Fibroblast of skin of scalp (primary cell): ENCODE data around the gene ZNF346.

Experiments used
- DNase-seq: peaks from one replicate; pipeline ENCODE4 v3.0.0-alpha.2; 2013

ZNF346 gene

DNA sequence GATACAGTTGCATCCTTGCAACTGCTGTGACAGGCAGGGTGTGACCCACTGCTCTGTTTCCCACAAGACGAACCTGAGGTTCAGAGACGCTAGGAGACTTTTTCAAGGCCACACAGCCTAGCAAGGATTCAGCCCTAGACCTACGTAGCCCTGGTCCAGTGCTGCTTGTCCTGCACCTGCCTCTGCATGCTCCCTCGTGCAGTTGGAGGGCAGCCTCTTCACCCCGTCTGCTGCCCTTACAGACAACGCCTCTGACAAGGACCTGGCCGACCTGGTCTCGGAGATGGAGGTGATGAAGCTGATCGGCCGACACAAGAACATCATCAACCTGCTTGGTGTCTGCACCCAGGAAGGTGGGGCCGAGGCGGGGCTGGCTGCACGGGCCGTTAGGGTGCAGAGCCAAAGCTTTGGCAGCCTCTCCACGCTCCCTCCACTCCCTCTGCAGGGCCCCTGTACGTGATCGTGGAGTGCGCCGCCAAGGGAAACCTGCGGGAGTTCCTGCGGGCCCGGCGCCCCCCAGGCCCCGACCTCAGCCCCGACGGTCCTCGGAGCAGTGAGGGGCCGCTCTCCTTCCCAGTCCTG lies 72.7 kb downstream of the ZNF346 start:
- no peak for DNase-seq

DNA sequence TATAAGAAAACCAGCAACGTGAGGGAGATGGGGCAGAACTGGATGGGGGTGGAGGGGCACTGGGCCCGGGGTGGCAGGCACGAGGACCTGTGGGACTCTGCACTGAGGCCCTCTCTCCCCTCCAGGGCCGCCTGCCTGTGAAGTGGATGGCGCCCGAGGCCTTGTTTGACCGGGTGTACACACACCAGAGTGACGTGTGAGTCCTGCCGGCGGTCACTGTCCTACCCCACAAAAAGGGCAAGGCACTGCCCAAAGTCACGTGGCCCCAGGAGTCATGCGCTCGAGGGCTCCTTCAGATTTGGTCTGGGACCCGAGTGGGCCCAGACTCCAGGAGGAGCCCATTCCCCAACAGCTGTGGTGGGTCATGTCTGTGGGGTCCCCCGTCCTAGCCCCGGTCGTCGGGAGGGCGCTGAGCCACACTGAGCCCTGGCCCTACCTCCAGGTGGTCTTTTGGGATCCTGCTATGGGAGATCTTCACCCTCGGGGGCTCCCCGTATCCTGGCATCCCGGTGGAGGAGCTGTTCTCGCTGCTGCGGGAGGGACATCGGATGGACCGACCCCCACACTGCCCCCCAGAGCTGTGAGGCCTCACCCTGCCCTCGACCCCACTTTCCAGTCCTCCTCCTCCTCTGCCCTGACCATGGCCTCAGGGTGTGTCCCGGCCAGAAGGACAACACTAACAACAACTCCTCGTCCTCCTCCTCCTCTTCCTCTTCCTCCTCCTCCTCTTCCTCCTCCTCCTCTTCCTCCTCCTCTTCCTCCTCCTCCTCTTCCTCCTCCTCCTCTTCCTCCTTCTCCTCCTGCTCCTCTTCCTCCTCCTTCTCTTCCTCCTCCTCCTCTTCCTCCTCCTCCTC lies 73.9 kb downstream of the ZNF346 start:
- DNase-seq: no peak

DNA sequence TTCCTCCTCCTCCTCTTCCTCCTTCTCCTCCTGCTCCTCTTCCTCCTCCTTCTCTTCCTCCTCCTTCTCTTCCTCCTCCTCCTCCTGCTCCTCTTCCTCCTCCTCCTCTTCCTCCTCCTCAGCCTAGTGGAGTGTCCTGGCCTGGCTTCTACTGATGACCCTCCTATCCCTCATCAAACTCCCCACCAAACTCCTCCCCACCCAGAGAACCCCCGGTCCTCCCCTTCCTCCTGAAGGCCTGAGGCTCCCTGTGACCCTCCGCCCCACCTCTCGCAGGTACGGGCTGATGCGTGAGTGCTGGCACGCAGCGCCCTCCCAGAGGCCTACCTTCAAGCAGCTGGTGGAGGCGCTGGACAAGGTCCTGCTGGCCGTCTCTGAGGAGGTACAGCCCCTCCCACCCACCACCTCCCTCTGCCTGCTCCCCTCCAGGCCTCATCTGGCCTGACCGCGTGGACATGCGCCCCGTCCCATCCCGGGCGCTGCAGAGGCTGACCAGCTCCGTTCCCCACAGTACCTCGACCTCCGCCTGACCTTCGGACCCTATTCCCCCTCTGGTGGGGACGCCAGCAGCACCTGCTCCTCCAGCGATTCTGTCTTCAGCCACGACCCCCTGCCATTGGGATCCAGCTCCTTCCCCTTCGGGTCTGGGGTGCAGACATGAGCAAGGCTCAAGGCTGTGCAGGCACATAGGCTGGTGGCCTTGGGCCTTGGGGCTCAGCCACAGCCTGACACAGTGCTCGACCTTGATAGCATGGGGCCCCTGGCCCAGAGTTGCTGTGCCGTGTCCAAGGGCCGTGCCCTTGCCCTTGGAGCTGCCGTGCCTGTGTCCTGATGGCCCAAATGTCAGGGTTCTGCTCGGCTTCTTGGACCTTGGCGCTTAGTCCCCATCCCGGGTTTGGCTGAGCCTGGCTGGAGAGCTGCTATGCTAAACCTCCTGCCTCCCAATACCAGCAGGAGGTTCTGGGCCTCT lies 74.8 kb downstream of the ZNF346 start:
- no peak for DNase-seq

- DNase-seq: no peak
Observed at GRCh38 chr5:177098120-177098469, 75.6 kb downstream of the ZNF346 start.

DNA sequence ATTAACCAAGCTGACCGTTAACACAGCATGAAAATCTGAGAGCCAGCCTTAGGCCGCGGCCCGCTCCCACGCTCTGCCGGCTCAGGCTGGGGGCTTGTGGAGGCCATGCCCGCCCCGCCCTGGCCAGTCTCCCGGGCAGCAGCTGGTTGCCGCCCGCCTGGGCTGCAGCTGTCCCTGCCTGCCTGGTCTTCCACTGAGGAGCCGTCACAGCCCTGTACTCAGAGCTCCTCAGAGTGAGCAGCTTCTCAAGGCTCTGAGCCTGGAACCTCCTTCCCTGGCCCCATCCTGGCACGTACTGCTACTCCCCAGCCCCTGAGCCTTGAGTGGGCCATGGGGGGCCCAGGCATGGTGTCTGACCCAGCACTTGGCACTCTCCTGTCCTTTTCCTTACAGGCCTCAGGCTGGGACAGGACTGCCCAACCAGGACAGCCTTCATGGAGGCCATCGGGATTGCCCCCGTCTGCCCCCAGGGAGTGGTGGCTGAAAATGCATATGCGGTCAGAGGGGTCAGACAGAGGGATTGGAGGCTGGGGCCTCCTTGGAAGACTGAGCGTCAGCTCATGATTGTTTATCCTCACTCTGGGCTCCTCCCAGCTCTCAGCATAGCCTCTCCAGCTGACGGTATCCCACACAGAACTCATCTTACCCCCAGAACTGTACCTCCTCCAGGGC lies 76.1 kb downstream of the ZNF346 start:
- no peak for DNase-seq

DNA sequence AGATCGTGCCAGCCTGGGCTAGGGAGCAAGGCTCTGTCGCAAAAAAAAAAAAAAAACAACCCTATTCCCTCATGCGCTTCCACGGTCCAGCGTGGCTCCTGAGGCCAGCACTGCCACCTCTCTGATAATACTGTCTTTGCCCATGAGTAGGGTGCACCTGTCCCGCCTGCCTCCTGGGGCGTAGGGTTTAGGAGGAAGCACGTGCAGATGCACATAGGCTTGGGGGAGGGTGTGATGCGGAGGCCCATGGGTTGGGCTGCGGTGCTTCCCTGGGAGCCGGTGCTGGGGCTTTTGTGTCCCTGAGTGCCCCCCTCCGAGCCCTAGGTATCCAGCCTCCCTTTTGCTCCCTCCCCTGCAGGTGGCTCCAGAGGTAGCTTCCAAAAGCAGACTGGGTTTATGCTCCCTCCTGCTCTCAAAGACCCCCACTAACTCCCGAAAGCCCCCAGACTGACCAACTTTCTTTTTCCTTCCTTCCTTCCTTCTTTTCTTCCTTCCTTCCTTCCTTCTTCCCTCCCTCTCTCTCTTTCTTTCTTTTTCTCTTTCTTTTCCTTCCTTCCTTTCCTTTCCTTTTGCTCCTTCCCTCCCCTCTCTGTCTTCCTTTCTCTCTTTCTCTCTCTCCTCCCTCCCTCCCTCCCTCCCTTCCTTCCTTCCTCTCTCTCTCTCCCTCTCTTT lies 77.1 kb downstream of the ZNF346 start:
- no peak for DNase-seq

GRCh38 chr5:177100714-177101121 lies 78.2 kb downstream of the ZNF346 start:
- peak; percentile 35 for DNase-seq

- no peak for DNase-seq
Observed at GRCh38 chr5:177103523-177104253, 81.2 kb downstream of the ZNF346 start.

- DNase-seq: no peak
Observed at GRCh38 chr5:177105691-177106476, 83.4 kb downstream of the ZNF346 start.

DNA sequence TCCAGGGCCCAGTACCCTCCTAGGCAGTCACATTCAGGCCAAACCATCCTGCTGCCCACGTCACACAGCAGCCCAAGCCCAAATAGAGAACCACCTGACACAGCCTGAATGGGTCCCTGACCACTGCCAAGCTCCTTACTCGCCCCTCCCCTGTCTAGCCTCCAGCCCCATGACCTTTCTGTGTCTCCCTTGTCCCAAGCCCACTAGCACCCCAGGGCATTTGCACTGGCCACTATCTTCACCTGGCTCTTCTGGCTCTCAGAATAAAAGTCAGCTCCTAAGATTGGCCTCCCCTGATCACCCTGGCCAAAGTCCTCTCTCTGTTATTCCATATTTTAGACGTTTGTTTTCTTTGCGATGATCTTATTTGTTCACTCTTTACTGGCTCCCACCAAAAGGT lies 84.7 kb downstream of the ZNF346 start:
- no peak for DNase-seq

DNA sequence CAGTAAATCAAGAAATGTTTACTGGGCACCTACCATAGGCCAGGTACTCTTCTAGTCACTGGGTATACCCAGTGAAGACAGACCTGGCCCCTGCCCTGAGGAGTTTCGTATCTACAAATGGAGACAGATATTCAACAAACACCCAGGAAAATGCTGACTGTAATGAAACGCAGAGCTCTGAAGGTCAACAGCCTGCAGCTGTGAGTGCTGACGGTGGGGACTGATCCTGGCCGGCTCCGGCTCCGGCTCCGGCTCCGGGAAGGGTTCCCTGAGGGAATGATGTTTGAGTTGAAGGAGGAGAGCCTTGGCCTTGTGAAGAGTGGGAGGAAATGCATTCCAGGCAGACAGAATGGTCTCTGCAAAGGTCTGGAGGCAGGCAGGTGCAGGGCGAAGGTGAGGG lies 87.3 kb downstream of the ZNF346 start:
- no peak for DNase-seq

GRCh38 chr5:177111720-177112394 lies 89.4 kb downstream of the ZNF346 start:
- peak; percentile 25 for DNase-seq

GRCh38 chr5:177112589-177113220 lies 90.2 kb downstream of the ZNF346 start:
- no peak for DNase-seq

DNA sequence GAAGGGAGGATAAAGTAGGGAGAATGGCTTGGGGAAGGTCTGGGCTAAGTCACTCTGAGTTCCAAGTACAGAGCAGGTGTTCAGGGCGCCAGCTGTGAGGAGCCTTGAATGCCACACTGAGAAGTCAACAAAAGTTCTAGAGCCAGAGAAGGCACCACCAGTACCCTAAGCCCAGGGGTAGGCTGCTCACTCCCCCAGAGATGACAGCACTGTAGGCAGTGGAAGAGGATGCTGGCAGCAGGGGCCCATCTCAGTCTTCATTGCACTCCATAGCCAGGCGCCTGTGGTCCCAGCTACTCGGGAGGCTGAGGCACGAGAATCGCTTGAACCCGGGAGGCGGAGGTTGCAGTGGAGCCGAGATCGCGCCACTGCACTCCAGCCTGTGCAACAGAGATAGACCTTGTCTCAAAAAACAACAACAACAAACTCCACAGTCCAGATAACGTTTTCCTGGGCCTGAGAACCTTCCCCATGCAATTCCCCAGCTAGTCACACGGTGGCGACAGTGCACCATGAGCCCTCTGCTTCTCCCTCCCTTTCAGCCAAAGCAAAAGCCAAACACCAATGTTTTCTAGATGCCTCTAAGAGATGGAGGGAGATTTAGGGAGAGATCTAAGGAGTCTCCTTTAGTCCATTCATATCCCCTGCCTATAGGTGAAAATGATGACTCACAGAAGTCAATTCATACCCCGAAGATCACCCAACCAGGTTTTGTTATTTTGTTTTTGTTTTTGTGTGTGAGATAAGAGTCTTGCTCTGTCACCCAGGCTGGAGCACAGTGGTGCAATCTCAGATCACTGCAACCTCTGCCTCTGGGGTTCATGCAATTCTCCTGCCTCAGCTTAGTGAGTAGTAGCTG lies 91.3 kb downstream of the ZNF346 start:
- peak; percentile 69 for DNase-seq

DNA sequence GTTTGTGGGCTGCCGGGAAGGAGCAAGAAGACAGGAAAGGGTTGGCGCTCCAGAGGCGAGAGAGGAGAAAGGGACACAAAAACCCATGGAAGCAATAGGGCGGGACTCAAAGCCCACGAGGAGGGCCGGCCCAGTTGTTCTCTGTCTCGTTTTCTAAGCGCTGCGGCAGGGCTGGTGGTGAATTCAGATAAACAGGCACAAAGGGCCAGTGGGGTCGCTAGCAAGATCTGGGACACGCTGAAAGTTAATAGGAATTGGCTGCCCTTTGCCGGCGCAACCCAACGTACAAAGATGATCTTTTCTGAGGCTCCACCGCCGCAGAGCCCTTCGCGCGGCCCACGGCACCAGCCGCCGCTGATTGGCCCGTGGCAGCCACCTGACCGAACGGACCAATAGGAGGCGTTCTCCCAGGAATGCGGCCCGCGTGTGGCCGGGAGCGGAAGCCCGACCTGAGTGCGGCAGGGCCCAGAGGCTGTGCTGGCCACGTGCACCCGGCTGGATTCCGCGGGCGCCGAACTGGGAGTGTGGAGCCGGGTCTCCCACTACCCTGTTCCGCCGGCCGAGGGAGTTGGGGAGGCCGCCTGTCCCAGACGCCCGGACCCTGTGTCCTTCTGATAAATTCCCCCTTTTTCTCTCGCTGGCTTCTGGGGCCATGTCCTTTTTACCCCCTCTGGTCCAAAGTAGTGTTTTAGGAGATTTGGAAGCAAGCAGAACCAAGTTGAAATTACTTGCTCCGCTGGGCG lies 94.3 kb downstream of the ZNF346 start:
- DNase-seq: peak; percentile 89

- DNase-seq: no peak
Observed at GRCh38 chr5:177117441-177118045, 95.0 kb downstream of the ZNF346 start.

DNA sequence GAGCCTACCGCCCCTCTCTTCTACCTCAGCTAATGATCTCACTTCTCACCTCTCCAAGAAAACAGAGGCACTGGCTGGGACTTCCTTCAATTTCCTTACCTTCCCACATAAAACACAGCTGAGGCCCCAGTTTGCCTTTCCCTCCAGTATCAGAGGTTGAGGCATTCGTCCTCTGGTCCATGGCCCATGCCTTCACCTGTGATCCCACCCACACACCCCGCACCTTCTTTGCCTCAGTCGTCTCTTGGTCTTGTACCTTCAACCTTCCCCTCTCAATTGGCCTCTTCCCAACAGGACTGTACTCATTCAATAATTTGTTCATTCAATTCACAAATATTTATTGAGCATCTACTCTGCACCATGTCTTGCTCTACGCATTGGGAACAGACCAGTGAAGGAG lies 100.1 kb downstream of the ZNF346 start:
- DNase-seq: no peak
